Measurements from ENCODE around the gene PPEF2.
"Not testable (repeated sequence)": the region's sequence is repeated elsewhere in the genome, so short reads cannot be mapped to it uniquely, and the experiment has no call there.

Gene PPEF2

DNA sequence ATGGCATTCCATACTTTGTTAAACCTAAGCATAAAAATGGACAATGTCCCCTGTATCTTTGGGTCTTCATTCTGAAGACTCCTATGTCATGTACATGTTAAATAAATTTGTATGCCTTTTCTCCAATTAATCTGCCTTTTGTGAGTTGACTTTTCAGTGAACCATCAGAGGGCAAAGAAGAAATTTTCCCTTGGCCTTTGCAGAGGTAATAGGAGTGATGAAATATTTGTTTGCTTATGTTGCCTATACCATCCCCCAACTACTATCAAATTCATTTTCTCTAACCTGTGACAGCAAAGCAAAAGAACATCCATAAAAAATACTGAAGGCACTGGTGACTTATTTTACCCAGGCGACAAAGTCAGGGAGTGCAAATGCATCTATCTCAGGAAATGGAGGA is 20.3 kb upstream of the PPEF2 start:
- H3K27ac ChIP-seq (ENCODE audit: low read depth, low read length): no peak overlapping the region
- H3K36me3 ChIP-seq (ENCODE audit: control insufficient read depth in 1 of 2, insufficient read depth in 2 of 2, low read length in 2 of 2): peaks cover 0 to 16% of the 10 kb centered on the region in 2 donors
- H3K9me3 ChIP-seq (ENCODE audit: control insufficient read depth in 1 of 2, low read length in 2 of 2): no peaks in the 10 kb centered on the region

DNA sequence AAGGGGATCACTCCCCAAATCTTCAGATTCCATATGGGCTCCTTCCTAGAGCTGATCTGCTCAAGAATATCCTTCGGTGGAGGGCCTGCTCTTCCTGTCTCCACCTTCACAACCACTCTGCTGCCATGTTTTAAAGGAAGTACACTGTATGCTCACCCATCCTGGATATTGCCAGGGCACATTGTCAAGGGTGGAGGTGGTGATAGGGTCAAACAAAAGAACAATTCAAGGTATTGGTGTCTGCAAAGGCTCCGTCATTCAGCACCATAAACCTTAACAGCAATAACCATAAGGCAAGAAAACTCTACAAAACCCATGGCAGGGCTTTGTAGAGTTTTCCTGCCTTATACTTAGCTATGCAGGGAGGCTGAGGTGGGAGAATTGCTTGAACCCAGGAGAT is 19.7 kb upstream of the PPEF2 start:
- no peak overlapping the region for H3K4me3 ChIP-seq (ENCODE audit: low read depth in 1 of 2, low read length in 2 of 2)
- H3K9me3 ChIP-seq (ENCODE audit: control insufficient read depth in 1 of 2, low read length in 2 of 2): no peaks in the 10 kb centered on the region
- no peak overlapping the region for H3K27ac ChIP-seq (ENCODE audit: low read depth, low read length)
- H3K4me1 ChIP-seq (ENCODE audit: control insufficient read depth in 1 of 2, insufficient read depth in 2 of 2, low read length in 2 of 2): peaks cover 17% of the 10 kb centered on the region in 2 donors
- no peaks in the 10 kb centered on the region for H3K27me3 ChIP-seq (ENCODE audit: control insufficient read depth in 1 of 2, insufficient read depth in 2 of 2, low read length in 2 of 2)
- no peak overlapping the region for H3K9ac ChIP-seq (ENCODE audit: low read depth in 1 of 2, low read length in 2 of 2)
- peaks cover 0 to 16% of the 10 kb centered on the region in 2 donors for H3K36me3 ChIP-seq (ENCODE audit: control insufficient read depth in 1 of 2, insufficient read depth in 2 of 2, low read length in 2 of 2)

More for the DNA sequence above, 20.3 kb upstream of the PPEF2 start:
- Histone ChIP-seq H3K4me3 (ENCODE audit: low read depth in 1 of 2, low read length in 2 of 2) (no peak overlapping the region), H3K4me1 (ENCODE audit: control insufficient read depth in 1 of 2, insufficient read depth in 2 of 2, low read length in 2 of 2) (peaks cover 17% of the 10 kb centered on the region in 2 donors), H3K9ac (ENCODE audit: low read depth in 1 of 2, low read length in 2 of 2) (no peak overlapping the region), H3K27me3 (ENCODE audit: control insufficient read depth in 1 of 2, insufficient read depth in 2 of 2, low read length in 2 of 2) (no peaks in the 10 kb centered on the region)

DNA sequence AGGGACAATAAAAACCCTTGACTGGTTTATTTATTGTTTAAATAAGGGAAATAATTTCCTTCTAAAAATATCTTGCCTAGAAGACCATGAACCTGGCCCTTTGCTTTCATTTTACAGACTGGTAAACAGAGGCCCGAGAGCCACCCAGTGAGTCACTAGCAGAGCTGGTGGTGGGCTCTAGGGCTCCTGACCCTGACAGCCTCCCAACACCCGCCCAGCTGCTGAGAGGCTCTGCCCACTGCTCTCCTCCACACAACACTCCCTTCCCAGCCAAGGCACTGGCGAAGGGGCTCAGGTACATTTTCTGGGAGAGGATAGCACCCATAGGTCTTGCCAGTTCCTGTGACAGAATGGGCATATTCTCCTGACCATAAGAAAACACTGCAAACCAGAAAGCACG is 18.1 kb upstream of the PPEF2 start:
- no peaks in the 10 kb centered on the region for H3K27me3 ChIP-seq (ENCODE audit: control insufficient read depth in 1 of 2, insufficient read depth in 2 of 2, low read length in 2 of 2)
- H3K4me1 ChIP-seq (ENCODE audit: control insufficient read depth in 1 of 2, insufficient read depth in 2 of 2, low read length in 2 of 2): peaks cover 17 to 23% of the 10 kb centered on the region in 2 donors
- no peak overlapping the region for H3K9ac ChIP-seq (ENCODE audit: low read depth in 1 of 2, low read length in 2 of 2)
- H3K27ac ChIP-seq (ENCODE audit: low read depth, low read length): no peak overlapping the region
- peaks cover 0 to 16% of the 10 kb centered on the region in 2 donors for H3K36me3 ChIP-seq (ENCODE audit: control insufficient read depth in 1 of 2, insufficient read depth in 2 of 2, low read length in 2 of 2)
- H3K4me3 ChIP-seq (ENCODE audit: low read depth in 1 of 2, low read length in 2 of 2): no peak overlapping the region
- no peaks in the 10 kb centered on the region for H3K9me3 ChIP-seq (ENCODE audit: control insufficient read depth in 1 of 2, low read length in 2 of 2)

DNA sequence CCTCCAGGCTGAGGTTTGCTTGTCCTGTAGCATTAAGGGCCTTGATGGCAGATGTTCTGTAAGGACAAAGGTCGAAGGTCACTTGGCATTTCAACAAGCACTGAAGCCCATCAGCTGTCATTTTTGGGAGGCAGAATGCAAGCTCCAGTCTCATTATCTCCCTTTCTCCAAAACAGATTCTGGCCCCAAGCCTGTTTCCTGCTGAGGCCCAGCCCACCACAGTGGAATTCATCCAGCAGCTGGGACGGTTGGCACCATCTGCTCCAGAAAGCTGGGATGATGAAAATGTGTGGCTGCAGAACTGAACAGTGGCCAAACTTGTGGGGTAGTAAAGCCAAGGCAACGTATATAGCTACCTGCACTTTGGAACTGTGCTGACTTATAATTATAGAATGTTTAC is 17.7 kb upstream of the PPEF2 start:
- Histone ChIP-seq H3K9ac (ENCODE audit: low read depth in 1 of 2, low read length in 2 of 2) (no peak overlapping the region), H3K36me3 (ENCODE audit: control insufficient read depth in 1 of 2, insufficient read depth in 2 of 2, low read length in 2 of 2) (peaks cover 0 to 16% of the 10 kb centered on the region in 2 donors), H3K9me3 (ENCODE audit: control insufficient read depth in 1 of 2, low read length in 2 of 2) (no peaks in the 10 kb centered on the region), H3K27ac (ENCODE audit: low read depth, low read length) (no peak overlapping the region), H3K4me1 (ENCODE audit: control insufficient read depth in 1 of 2, insufficient read depth in 2 of 2, low read length in 2 of 2) (peaks cover 17 to 26% of the 10 kb centered on the region in 2 donors), H3K27me3 (ENCODE audit: control insufficient read depth in 1 of 2, insufficient read depth in 2 of 2, low read length in 2 of 2) (no peaks in the 10 kb centered on the region), H3K4me3 (ENCODE audit: low read depth in 1 of 2, low read length in 2 of 2) (no peak overlapping the region)

DNA sequence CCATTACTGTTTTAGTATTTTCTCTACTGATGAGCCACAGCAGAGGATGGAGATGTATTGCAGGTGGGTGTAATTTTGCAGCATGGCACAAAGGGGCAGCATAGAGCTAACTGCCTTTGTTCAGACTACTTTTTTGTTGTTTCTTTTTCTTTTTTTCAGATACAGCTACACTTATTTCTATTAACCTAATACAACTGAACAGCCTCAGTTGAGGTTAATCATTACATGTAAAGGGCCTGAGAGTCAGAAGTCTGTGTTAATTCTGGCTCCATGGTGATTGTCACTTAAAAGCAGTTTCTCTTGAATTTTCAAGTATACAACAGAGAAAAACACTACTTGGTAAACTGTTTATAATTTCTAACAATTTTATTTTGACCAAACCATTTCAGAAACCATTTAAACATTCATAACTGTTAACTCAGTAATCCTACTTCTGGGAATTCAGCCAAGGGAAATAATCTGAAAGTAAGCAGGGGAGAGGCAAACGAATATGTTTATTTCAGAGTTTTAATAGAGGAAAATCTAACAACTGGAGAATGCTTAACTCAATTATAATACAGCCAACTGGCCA is 13.9 kb upstream of the PPEF2 start:
- H3K27ac ChIP-seq (ENCODE audit: low read depth, low read length): no peak overlapping the region
- no peak overlapping the region for H3K9ac ChIP-seq (ENCODE audit: low read depth in 1 of 2, low read length in 2 of 2)
- peaks cover 0 to under 1% of the 10 kb centered on the region in 2 donors for H3K9me3 ChIP-seq (ENCODE audit: control insufficient read depth in 1 of 2, low read length in 2 of 2)
- peaks cover 0 to 9% of the 10 kb centered on the region in 2 donors for H3K36me3 ChIP-seq (ENCODE audit: control insufficient read depth in 1 of 2, insufficient read depth in 2 of 2, low read length in 2 of 2)
- H3K4me1 ChIP-seq (ENCODE audit: control insufficient read depth in 1 of 2, insufficient read depth in 2 of 2, low read length in 2 of 2): peaks cover 16 to 22% of the 10 kb centered on the region in 2 donors
- no peaks in the 10 kb centered on the region for H3K27me3 ChIP-seq (ENCODE audit: control insufficient read depth in 1 of 2, insufficient read depth in 2 of 2, low read length in 2 of 2)
- no peak overlapping the region for H3K4me3 ChIP-seq (ENCODE audit: low read depth in 1 of 2, low read length in 2 of 2)

DNA sequence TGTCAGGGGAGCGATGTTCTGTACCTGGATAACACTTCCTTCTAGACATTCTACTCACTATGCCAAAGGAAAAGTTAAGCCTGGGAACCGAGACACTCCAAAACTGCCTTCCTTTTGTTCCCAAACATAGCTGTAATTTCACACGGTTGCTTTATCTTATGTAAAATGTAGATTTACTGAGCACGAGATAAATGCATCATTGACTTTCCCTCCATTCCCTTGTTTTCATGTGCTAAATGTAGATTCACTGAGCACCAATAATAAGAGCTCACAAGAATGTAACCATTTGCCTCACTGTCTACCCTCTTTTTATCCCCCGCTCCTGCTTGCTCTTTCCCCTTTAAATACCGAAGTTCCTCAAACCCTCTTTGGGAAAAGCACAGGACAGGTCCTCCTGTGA is 10.7 kb upstream of the PPEF2 start:
- Histone ChIP-seq H3K36me3 (ENCODE audit: control insufficient read depth in 1 of 2, insufficient read depth in 2 of 2, low read length in 2 of 2) (no peaks in the 10 kb centered on the region), H3K9ac (ENCODE audit: low read depth in 1 of 2, low read length in 2 of 2) (no peak overlapping the region), H3K27ac (ENCODE audit: low read depth, low read length) (no peak overlapping the region)

DNA sequence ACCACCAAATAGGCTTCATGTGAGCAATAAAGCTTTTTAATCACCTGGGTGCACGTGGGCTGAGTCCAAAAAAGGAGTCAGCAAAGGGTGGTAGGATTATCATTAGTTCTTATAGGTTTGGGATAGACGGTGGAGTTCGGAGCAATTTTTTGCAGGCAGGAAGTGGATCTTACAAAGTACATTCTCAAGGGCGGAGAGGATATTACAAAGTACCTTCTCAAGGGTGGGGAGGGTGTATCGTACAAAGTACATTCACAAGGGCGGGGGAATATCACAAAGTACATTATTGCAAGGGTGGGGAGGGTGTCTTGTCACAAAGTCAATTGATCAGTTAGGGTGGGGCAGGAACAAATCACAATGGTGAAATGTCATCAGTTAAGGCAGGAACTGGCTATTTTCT is 8.6 kb upstream of the PPEF2 start:
- H3K9me3 ChIP-seq (ENCODE audit: control insufficient read depth in 1 of 2, low read length in 2 of 2): peaks cover 3 to 12% of the 10 kb centered on the region in 2 donors
- not testable (repeated sequence) for H3K4me3 ChIP-seq (ENCODE audit: low read depth in 1 of 2, low read length in 2 of 2); H3K27ac ChIP-seq (ENCODE audit: low read depth, low read length); H3K9ac ChIP-seq (ENCODE audit: low read depth in 1 of 2, low read length in 2 of 2); H3K4me1 ChIP-seq (ENCODE audit: control insufficient read depth in 1 of 2, insufficient read depth in 2 of 2, low read length in 2 of 2); H3K27me3 ChIP-seq (ENCODE audit: control insufficient read depth in 1 of 2, insufficient read depth in 2 of 2, low read length in 2 of 2); H3K36me3 ChIP-seq (ENCODE audit: control insufficient read depth in 1 of 2, insufficient read depth in 2 of 2, low read length in 2 of 2)

More for the DNA sequence above, 10.7 kb upstream of the PPEF2 start:
- no peaks in the 10 kb centered on the region for H3K27me3 ChIP-seq (ENCODE audit: control insufficient read depth in 1 of 2, insufficient read depth in 2 of 2, low read length in 2 of 2)
- peaks cover 0 to 9% of the 10 kb centered on the region in 2 donors for H3K4me1 ChIP-seq (ENCODE audit: control insufficient read depth in 1 of 2, insufficient read depth in 2 of 2, low read length in 2 of 2)
- H3K9me3 ChIP-seq (ENCODE audit: control insufficient read depth in 1 of 2, low read length in 2 of 2): peaks cover 3 to 12% of the 10 kb centered on the region in 2 donors
- H3K4me3 ChIP-seq (ENCODE audit: low read depth in 1 of 2, low read length in 2 of 2): no peak overlapping the region

DNA sequence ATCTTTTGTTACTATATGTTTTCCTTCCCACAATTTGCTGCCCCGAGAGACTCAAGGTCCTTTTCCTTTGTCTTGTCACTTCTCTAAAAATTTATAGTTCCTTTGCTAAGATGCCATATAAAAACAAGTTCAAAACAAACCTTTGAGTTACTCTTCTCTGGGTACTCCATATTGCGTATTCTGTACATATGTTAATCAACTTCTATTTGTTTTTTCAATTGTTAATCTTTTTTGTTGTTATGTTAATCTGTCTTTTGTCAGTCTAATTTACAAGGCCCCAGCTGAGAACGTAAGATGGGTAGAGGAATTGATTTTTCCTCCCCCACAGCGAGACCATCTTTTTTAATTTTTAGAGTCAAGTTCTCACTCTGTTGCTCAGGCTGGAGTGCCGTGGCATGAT is 7.2 kb upstream of the PPEF2 start:
- peaks cover 3 to 12% of the 10 kb centered on the region in 2 donors for H3K9me3 ChIP-seq (ENCODE audit: control insufficient read depth in 1 of 2, low read length in 2 of 2)
- H3K4me1 ChIP-seq (ENCODE audit: control insufficient read depth in 1 of 2, insufficient read depth in 2 of 2, low read length in 2 of 2): no peaks in the 10 kb centered on the region
- no peak overlapping the region for H3K4me3 ChIP-seq (ENCODE audit: low read depth in 1 of 2, low read length in 2 of 2)
- H3K27me3 ChIP-seq (ENCODE audit: control insufficient read depth in 1 of 2, insufficient read depth in 2 of 2, low read length in 2 of 2): no peaks in the 10 kb centered on the region
- H3K36me3 ChIP-seq (ENCODE audit: control insufficient read depth in 1 of 2, insufficient read depth in 2 of 2, low read length in 2 of 2): no peaks in the 10 kb centered on the region
- no peak overlapping the region for H3K27ac ChIP-seq (ENCODE audit: low read depth, low read length)
- no peak overlapping the region for H3K9ac ChIP-seq (ENCODE audit: low read depth in 1 of 2, low read length in 2 of 2)

DNA sequence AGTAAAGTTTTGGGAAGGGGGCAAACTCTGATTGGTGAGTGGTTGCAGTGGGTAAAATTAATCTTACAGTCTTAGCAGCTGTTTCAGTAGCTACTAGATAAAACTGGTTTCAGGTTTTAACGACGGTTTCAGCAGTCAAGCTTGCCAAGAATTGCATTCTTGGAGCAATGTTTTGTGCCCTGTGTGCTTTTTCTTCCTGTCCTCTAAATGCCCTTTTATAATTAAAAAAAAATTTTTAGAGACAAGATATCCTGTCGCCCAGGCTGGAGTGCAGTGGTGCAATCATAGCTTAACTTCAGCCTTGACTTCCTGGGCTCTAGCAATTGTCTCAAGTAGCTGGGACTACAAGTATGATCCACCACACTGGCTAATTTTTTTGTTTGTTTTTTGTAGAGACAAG is 6.3 kb upstream of the PPEF2 start:
- H3K9ac ChIP-seq (ENCODE audit: low read depth in 1 of 2, low read length in 2 of 2): no peak overlapping the region
- H3K36me3 ChIP-seq (ENCODE audit: control insufficient read depth in 1 of 2, insufficient read depth in 2 of 2, low read length in 2 of 2): no peaks in the 10 kb centered on the region
- H3K27ac ChIP-seq (ENCODE audit: low read depth, low read length): no peak overlapping the region
- no peak overlapping the region for H3K4me3 ChIP-seq (ENCODE audit: low read depth in 1 of 2, low read length in 2 of 2)
- no peaks in the 10 kb centered on the region for H3K27me3 ChIP-seq (ENCODE audit: control insufficient read depth in 1 of 2, insufficient read depth in 2 of 2, low read length in 2 of 2)
- peaks cover 3 to 12% of the 10 kb centered on the region in 2 donors for H3K9me3 ChIP-seq (ENCODE audit: control insufficient read depth in 1 of 2, low read length in 2 of 2)
- H3K4me1 ChIP-seq (ENCODE audit: control insufficient read depth in 1 of 2, insufficient read depth in 2 of 2, low read length in 2 of 2): peaks cover 0 to 3% of the 10 kb centered on the region in 2 donors

DNA sequence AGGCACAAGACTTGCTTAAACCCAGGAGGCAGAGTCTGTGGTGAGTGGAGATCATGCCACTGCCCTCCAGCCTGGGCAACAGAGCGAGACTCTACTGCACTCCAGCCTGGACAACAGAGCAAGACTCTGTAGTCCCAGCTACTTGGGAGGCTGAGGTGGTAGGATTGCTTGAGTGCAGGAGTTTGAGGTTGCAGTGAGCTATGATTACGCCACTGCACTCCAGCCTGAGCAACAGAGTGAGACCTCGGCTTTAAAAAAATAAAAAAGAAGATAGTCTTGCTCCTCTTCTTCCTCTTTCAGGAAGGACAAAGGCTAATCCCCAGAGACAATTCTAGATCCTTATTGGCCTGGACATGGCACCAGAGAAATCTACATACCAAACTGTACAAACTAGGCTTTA is 5.7 kb upstream of the PPEF2 start:
- Histone ChIP-seq H3K9ac (ENCODE audit: low read depth in 1 of 2, low read length in 2 of 2) (no peak overlapping the region), H3K4me1 (ENCODE audit: control insufficient read depth in 1 of 2, insufficient read depth in 2 of 2, low read length in 2 of 2) (peaks cover 0 to 3% of the 10 kb centered on the region in 2 donors), H3K4me3 (ENCODE audit: low read depth in 1 of 2, low read length in 2 of 2) (no peak overlapping the region), H3K9me3 (ENCODE audit: control insufficient read depth in 1 of 2, low read length in 2 of 2) (peaks cover 3 to 12% of the 10 kb centered on the region in 2 donors), H3K27ac (ENCODE audit: low read depth, low read length) (no peak overlapping the region), H3K27me3 (ENCODE audit: control insufficient read depth in 1 of 2, insufficient read depth in 2 of 2, low read length in 2 of 2) (no peaks in the 10 kb centered on the region), H3K36me3 (ENCODE audit: control insufficient read depth in 1 of 2, insufficient read depth in 2 of 2, low read length in 2 of 2) (no peaks in the 10 kb centered on the region)

All from duodenal mucosa (tissue), 2 donors.